ENCODE data around the gene CNNM2.
A peak's percentile ranks its signal among the peaks of the same experiment; 100 is the strongest.
"Not testable (repeated sequence)": the region's sequence is repeated elsewhere in the genome, so short reads cannot be mapped to it uniquely, and the experiment has no call there.

Gene CNNM2

GRCh38 chr10:103110407-103110806 is 192.3 kb downstream of the CNNM2 start:
- H3K27me3 Mint-ChIP-seq = no peaks in the 10 kb centered on the region
- H3K4me1 Mint-ChIP-seq = peaks cover 14% of the 10 kb centered on the region
- no peak for DNase-seq
- H3K9me3 Mint-ChIP-seq = no peaks in the 10 kb centered on the region
- H3K27ac Mint-ChIP-seq = no peak overlapping the region
- ATAC-seq = no peak
- no peak overlapping the region for H3K4me3 Mint-ChIP-seq

DNA sequence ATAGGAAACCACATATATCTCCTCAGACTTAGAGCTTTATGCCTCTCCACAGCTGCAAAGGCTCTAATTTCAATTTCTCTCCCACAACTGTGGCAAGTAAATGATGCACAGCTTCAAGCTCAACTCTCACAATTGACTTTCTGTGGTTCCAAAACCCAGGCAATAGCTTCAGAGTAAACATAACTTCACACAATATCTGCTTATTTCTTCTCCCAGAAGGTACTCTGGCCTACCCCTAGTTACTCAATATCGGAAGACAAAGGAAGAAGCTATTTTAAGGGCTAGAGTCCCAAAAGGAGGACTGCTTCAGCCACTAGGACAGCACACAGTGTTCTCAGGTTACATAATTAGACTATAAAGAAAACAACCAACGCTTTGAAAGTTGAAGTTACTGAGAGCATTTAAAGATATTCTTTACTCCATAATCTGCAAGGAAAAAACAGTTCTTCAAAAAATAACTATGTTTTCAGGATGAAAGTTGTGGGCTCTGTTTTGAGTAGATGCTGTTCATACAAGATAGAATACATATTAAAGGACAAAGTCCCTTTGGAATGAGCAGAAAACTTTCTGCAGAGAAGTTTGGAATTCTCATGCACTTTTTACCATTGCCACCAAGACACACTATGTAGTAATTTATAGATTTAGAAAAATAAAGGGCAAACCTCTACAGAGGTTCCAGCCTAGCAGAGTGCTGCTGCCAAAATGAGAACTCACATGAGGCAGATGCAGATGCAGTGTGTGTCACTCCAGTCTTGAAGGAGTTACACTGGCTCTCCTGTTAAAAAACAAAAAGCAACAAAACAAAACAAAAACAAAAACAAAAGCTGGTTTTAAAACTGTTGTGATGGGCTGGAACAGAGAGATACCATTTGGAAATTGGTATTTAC is 193.2 kb downstream of the CNNM2 start:
- no peak overlapping the region for H3K4me3 Mint-ChIP-seq
- no peaks in the 10 kb centered on the region for H3K9me3 Mint-ChIP-seq
- H3K27me3 Mint-ChIP-seq = no peaks in the 10 kb centered on the region
- DNase-seq = no peak
- ATAC-seq = no peak
- H3K27ac Mint-ChIP-seq = peak overlapping the region in 1 of 2 donors; percentile 27
- H3K4me1 Mint-ChIP-seq = peaks cover 14% of the 10 kb centered on the region

DNA sequence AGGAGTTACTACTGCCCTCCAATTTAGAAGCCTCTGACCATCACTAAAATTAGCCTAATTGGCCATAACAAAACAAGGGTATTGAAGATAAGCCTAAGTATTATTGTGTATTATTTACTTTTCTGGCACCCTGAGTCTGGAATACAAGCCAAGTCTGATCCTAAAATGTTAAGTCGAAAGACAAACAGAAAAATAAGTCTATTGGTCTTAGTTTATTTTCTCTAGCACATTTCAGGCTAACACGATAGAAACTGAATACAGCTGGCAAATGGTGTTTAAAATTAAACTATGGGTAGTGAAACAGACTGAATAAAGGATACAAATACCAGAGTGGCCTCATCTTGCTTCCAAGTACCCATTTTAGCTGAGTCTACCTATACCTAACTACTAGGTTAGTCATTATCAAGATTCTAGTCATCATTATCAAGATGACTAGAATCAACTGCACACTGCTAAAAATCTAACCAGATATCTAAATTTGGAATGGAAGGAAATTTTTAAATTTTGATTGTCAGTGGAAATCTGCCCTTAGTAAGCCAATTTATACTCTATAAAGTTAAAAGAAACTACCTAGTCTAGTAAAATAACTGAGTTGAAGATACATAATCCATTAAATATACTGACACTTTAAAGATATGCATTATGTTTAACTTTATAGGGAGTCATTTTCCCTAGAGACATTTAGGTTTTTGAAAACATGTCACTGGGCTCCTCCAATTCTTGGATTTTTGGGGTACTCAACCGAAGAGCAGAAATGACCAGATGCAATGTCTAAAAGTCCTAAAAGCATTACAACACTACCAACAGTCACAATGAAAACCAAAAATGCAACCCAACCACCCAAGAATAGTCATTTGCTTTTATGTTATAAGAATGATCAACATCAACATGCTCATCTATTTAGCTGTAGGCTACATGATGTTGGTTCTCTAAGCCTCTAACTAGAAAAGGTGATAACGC is 194.1 kb downstream of the CNNM2 start:
- ATAC-seq (peak; percentile 90), DNase-seq (no peak)
- Mint-ChIP-seq H3K4me3 (no peak overlapping the region), H3K9me3 (no peaks in the 10 kb centered on the region), H3K27ac (no peak overlapping the region), H3K27me3 (no peaks in the 10 kb centered on the region), H3K4me1 (peaks cover 14% of the 10 kb centered on the region)

- H3K4me1 Mint-ChIP-seq = peaks cover 14% of the 10 kb centered on the region
- no peaks in the 10 kb centered on the region for H3K9me3 Mint-ChIP-seq
- no peak overlapping the region for H3K4me3 Mint-ChIP-seq
- ATAC-seq = no peak
- H3K27ac Mint-ChIP-seq = no peak overlapping the region
- no peaks in the 10 kb centered on the region for H3K27me3 Mint-ChIP-seq
- no peak for DNase-seq
Measured at GRCh38 chr10:103114876-103115275, 196.8 kb downstream of the CNNM2 start.

- H3K4me3 Mint-ChIP-seq = no peak overlapping the region
- no peak overlapping the region for H3K27ac Mint-ChIP-seq
- ATAC-seq (no peak), DNase-seq (no peak)
- H3K9me3 Mint-ChIP-seq = no peaks in the 10 kb centered on the region
- peaks cover 6% of the 10 kb centered on the region for H3K4me1 Mint-ChIP-seq
- no peaks in the 10 kb centered on the region for H3K27me3 Mint-ChIP-seq
Measured at GRCh38 chr10:103117247-103117646, 199.2 kb downstream of the CNNM2 start.

DNA sequence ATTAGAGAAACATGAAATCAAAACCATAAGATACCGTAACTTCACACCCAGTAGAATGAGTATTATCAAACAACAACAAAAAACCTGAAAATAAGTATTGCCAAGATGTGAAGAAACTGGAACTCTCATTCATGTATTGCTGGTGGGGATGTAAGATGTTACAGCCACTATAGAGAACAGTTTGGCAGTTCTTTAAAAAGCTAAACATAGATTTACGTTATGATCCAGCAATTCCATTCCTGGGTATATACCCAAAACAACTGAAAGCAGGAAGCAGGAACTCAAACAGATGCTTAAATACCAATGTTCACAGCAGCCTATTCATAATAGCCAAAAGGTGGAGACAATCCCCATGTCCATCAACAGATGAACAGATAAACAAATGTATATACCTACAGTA is 202.5 kb downstream of the CNNM2 start:
- Mint-ChIP-seq H3K27me3 (no peaks in the 10 kb centered on the region), H3K4me3 (no peak overlapping the region), H3K9me3 (no peaks in the 10 kb centered on the region), H3K4me1 (peaks cover 14% of the 10 kb centered on the region), H3K27ac (no peak overlapping the region)
- ATAC-seq (no peak), DNase-seq (no peak)

DNA sequence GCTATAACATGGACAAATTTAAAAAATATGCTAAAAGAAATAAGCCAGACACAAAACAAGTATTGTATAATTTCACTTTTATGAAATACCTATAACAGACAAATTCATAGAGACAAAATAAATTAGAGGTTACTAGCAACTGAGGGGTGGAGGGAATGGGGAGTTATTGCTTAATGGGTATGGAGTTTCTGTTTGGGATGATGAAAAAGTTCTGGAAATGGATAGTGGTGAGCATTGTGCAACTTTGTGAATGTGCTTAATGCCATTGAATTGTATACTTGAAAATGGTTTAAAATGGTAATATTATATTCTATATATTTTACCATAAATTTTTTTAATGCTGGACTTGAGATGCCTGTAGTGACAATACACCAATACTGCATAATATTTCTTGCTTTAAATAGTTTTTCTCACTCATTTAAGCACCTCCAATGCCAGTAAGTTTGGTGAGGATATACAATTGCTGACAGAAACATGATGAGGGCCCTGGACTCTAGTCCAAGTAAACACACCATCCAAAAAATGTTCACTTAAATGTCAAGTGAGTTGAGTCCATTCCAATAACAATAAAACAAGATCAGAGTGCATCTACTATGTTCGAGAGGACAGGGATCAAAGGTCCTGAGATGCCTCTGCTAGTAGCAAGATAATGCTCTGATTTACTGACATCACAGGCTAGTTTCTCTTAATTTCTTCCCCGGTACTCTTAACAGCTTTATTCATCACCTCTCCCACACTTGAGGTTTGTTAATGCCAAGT is 203.1 kb downstream of the CNNM2 start:
- DNase-seq (no peak), ATAC-seq (no peak)
- peaks cover 20% of the 10 kb centered on the region for H3K4me1 Mint-ChIP-seq
- no peak overlapping the region for H3K27ac Mint-ChIP-seq
- no peaks in the 10 kb centered on the region for H3K9me3 Mint-ChIP-seq
- no peaks in the 10 kb centered on the region for H3K27me3 Mint-ChIP-seq
- H3K4me3 Mint-ChIP-seq = no peak overlapping the region

DNA sequence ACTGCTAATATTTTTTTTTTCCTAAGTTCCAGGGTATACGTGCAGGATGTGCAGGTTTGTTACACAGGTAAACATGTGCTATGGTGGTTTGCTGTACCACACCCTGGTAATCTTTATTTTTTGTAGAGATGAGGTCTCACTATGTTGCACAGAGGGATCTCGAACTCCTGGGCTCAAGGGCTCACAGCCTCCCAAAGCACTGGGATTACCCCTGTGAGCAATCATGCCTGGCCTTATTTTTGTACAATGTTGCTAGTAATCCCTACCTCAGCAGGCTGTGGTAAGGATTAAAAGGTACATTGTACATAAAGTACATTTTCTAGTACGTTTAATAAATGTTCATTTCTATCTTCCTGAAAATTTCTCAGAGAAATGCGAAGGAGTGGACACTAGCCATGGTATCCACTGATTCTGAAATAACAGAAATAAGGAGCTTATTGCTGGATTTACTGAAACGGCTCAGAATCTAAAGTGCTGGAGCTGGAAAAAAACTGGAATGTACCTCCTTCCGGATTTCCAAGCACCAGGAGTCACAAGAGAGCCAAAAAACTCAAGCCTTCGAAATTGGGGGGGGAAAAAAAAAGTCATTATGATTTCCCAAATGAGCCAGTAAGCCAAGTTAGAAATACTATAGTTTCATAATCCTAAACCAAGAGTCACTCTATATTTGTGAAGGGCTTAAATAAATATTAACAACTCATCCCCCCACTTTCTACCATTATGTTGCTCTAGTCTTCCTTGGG is 205.4 kb downstream of the CNNM2 start:
- H3K9me3 Mint-ChIP-seq = no peaks in the 10 kb centered on the region
- H3K27ac Mint-ChIP-seq = no peak overlapping the region
- ATAC-seq (no peak), DNase-seq (no peak)
- H3K4me3 Mint-ChIP-seq = no peak overlapping the region
- peaks cover 25% of the 10 kb centered on the region for H3K4me1 Mint-ChIP-seq
- H3K27me3 Mint-ChIP-seq = no peaks in the 10 kb centered on the region

GRCh38 chr10:103124420-103125096 is 206.5 kb downstream of the CNNM2 start:
- H3K4me3 Mint-ChIP-seq = no peak overlapping the region
- H3K27me3 Mint-ChIP-seq = no peaks in the 10 kb centered on the region
- DNase-seq (no peak), ATAC-seq (no peak)
- peaks cover 25% of the 10 kb centered on the region for H3K4me1 Mint-ChIP-seq
- H3K9me3 Mint-ChIP-seq = no peaks in the 10 kb centered on the region
- H3K27ac Mint-ChIP-seq = no peak overlapping the region

GRCh38 chr10:103125323-103126267 is 207.5 kb downstream of the CNNM2 start:
- Mint-ChIP-seq H3K27me3 (no peaks in the 10 kb centered on the region), H3K27ac (peak overlapping the region in 1 of 2 donors; percentile 68), H3K9me3 (no peaks in the 10 kb centered on the region), H3K4me3 (no peak overlapping the region), H3K4me1 (peaks cover 25% of the 10 kb centered on the region)
- ATAC-seq (peak; percentile 42), DNase-seq (no peak)

DNA sequence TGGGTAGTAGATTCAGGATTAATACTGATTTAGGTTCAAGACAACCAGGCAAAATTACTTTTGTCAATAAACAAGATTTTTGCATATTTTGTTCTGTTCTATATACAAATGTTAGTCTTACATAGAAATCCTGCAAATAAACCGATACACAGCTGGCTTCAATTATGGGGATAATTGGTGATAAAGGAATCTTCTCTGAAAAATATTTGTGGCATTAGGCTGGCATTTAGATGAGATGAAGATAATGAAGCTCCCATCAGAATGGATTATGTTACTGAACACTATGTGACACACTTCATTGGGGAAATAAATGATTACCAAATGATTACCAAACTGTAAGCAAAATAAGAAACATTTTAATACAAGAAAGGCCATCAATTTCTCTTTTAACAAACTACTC is 209.1 kb downstream of the CNNM2 start:
- ATAC-seq (no peak), DNase-seq (no peak)
- no peak overlapping the region for H3K27ac Mint-ChIP-seq
- H3K9me3 Mint-ChIP-seq = no peaks in the 10 kb centered on the region
- H3K4me3 Mint-ChIP-seq = no peak overlapping the region
- H3K27me3 Mint-ChIP-seq = no peaks in the 10 kb centered on the region
- H3K4me1 Mint-ChIP-seq = peaks cover 32% of the 10 kb centered on the region

GRCh38 chr10:103130180-103130579 is 212.1 kb downstream of the CNNM2 start:
- not testable (repeated sequence) for ATAC-seq, H3K9me3 Mint-ChIP-seq, DNase-seq, H3K27me3 Mint-ChIP-seq, H3K27ac Mint-ChIP-seq, H3K4me3 Mint-ChIP-seq
- H3K4me1 Mint-ChIP-seq = peaks cover 38% of the 10 kb centered on the region

DNA sequence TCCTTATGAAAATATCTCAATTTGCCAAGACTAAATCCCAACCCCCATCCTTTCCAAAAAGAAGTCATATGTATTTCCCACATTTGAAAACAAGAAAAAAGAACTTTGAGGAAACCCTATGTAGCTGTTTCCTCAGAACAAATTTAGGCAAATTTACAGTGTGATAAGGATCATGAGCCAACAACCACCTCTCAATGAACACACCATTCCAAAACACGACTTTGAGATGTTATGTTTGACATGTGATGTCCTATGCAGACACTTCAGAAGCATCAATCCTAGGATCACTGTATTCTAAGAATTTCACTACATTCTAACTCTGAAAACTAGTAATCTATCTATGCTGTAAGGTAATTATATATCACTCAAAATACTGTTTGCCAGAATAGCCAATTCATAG is 212.8 kb downstream of the CNNM2 start:
- no peak overlapping the region for H3K4me3 Mint-ChIP-seq
- H3K27ac Mint-ChIP-seq = no peak overlapping the region
- H3K9me3 Mint-ChIP-seq = peaks cover 7 to 10% of the 10 kb centered on the region in 2 donors
- H3K4me1 Mint-ChIP-seq = peaks cover 41% of the 10 kb centered on the region
- H3K27me3 Mint-ChIP-seq = no peaks in the 10 kb centered on the region
- no peak for ATAC-seq
- no peak for DNase-seq

Measured in stimulated activated naive CD8-positive, alpha-beta T cell treated with anti-CD3 and anti-CD28 coated beads, Interleukin-15, amount 100 ng/mL, for 72 hours (primary cell).